Midbrain (tissue), 1 donor: Measurements from ENCODE around the gene COL4A2.

Experiments used
- DNase-seq: peaks from one replicate; lab custom pipeline; 2025; lab: John Stamatoyannopoulos, UW

Gene COL4A2

GRCh38 chr13:110306960-110307766 lies at the start of gene COL4A2, which contains the start of gene COL4A1:
COL4A2 (plus strand) TSS chr13:110307284; CDS start chr13:110307904, 620 bp downstream.
COL4A1 (minus strand) TSS chr13:110307157; CDS start chr13:110307027, 130 bp downstream.
- peak; percentile 19 for DNase-seq

- no peak for DNase-seq
These were observed 49.7 kb upstream of the COL4A2 start for GRCh38 chr13:110257408-110257807.

- DNase-seq = no peak
These were observed 48.0 kb upstream of the COL4A2 start for GRCh38 chr13:110258876-110259631.

- no peak for DNase-seq
These were observed 47.4 kb upstream of the COL4A2 start for GRCh38 chr13:110259651-110260050.

- no peak for DNase-seq
These were observed 45.7 kb upstream of the COL4A2 start for GRCh38 chr13:110261166-110262081.

GRCh38 chr13:110262082-110262436 lies 45.0 kb upstream of the COL4A2 start:
- no peak for DNase-seq

GRCh38 chr13:110262508-110263291 lies 44.4 kb upstream of the COL4A2 start:
- no peak for DNase-seq

- DNase-seq = no peak
These were observed 43.7 kb upstream of the COL4A2 start for GRCh38 chr13:110263404-110263803.

GRCh38 chr13:110263888-110264287 lies 43.2 kb upstream of the COL4A2 start:
- DNase-seq = no peak

GRCh38 chr13:110264685-110265275 lies 42.3 kb upstream of the COL4A2 start:
- no peak for DNase-seq

- DNase-seq = no peak
These were observed 41.8 kb upstream of the COL4A2 start for GRCh38 chr13:110265341-110265681.

GRCh38 chr13:110265682-110266430 lies 41.2 kb upstream of the COL4A2 start:
- DNase-seq = no peak

GRCh38 chr13:110266431-110266809 lies 40.7 kb upstream of the COL4A2 start:
- DNase-seq = no peak

- DNase-seq = no peak
These were observed 40.1 kb upstream of the COL4A2 start for GRCh38 chr13:110266983-110267382.

GRCh38 chr13:110268061-110268460 lies 39.0 kb upstream of the COL4A2 start:
- no peak for DNase-seq

- DNase-seq = no peak
These were observed 38.4 kb upstream of the COL4A2 start for GRCh38 chr13:110268576-110269185.

GRCh38 chr13:110269509-110270185 lies 37.4 kb upstream of the COL4A2 start:
- DNase-seq = no peak

GRCh38 chr13:110270507-110270906 lies 36.6 kb upstream of the COL4A2 start:
- DNase-seq = no peak

- no peak for DNase-seq
These were observed 35.8 kb upstream of the COL4A2 start for GRCh38 chr13:110271313-110271712.
